Articular chondrocyte of knee joint (primary cell): ENCODE data around the gene TBK1. TPM values are rescaled to one million over a fixed set of nuclear protein-coding genes. Genes with fewer than 3 reads are reported as not detected.

Experiments used
- total RNA-seq: library from RNA; depleted of rRNA; stranded (reverse); fragments of >200 nt; gene quantifications from 2 replicates; pipeline ENCODE4 v1.2.3, GENCODE V29; 2012

The TBK1 gene
- 43.1 and 49.7 TPM in 2 replicates for total RNA-seq

GRCh38 chr12:64451687-64452558, at the start of gene TBK1:
TBK1 (plus strand) TSS chr12:64452120; CDS start chr12:64455871, 3,751 bp downstream.

GRCh38 chr12:64403707-64404469, 48.0 kb upstream of the TBK1 start, which contains the start of gene XPOT:
XPOT (plus strand) TSS chr12:64404392; CDS start chr12:64410036, 5,644 bp downstream.

Other genes with a start within 250 kb of the TBK1 start
- 6.0 and 6.7 TPM in 2 replicates for gene KICS2, start 229.8 kb upstream of the TBK1 start, total RNA-seq
- gene C12orf56, start 61.4 kb upstream of the TBK1 start, total RNA-seq = 0.32 TPM in 1 of 2 replicates, not detected in the other
- 129 and 146 TPM in 2 replicates for gene XPOT, start 47.7 kb upstream of the TBK1 start, total RNA-seq
- 5.1 and 10.8 TPM in 2 replicates for gene RASSF3, start 158.4 kb downstream of the TBK1 start, total RNA-seq